GM19438 (cell line): ENCODE results near the gene PTGIR.

Source experiments
- ATAC-seq: cut with Tn5 transposase; IDR thresholded peaks from one replicate; pipeline ENCODE4 v1.9.1; 2021; ENCODE audit warnings: low read depth; ENCODE audit not compliant: unreplicated experiment

Gene PTGIR

DNA sequence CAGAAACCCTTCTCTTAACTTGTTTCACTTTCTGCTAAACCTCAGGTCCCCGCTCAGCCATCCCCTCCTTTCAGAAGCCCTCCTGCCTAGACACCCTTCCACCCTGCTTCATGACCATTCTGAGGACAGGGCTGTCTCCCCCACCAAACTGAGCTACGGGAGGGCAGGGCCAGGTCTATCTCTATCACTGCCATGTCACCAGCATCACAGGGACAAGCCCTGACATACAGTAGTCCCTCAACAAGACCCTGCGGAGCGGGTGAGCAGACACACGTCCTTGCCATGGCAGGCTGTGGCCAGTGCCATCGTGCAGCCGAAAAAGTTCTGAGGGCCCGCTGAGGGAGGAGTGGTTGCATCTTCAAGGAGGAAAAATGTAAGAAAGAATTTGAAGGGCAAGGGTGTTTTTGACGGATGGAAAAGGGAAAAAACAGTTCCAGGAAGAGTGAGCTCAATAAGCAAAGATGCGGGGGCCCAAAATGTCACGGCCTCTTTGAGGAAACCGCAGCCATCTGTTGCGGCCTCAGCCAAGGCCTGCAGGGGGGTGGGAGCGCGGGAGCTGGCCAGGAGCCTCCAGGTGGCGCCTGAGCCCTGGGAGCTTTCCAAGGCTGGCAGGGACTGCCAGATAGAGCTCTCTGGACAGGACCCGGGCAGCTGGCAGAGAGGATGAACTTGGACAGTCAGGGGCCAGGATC, 8.1 kb downstream of the PTGIR start:
- no peak for ATAC-seq

DNA sequence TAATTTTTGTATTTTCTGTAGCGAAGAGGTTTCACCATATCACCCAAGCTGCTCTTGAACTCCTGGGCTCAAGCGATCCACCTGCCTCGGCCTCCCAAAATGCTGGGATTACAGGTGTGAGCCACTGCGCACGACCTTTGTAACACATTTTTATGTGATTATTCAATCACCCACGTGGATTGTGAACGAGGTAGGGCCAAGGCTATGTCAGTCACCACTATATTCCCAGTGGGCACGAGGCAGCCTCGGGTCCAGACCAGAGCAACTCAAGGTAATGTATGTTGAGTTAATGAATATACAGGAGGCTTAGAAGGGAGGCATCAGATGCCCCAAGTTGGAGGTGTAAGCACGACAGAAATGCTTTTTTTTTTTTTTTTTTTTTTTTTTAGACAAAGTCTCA, 8.9 kb downstream of the PTGIR start:
- no peak for ATAC-seq

- ATAC-seq, result no peak
Observed at GRCh38 chr19:46614114-46614722, 10.7 kb downstream of the PTGIR start.

GRCh38 chr19:46613525-46613924, 11.4 kb downstream of the PTGIR start:
- no peak for ATAC-seq

DNA sequence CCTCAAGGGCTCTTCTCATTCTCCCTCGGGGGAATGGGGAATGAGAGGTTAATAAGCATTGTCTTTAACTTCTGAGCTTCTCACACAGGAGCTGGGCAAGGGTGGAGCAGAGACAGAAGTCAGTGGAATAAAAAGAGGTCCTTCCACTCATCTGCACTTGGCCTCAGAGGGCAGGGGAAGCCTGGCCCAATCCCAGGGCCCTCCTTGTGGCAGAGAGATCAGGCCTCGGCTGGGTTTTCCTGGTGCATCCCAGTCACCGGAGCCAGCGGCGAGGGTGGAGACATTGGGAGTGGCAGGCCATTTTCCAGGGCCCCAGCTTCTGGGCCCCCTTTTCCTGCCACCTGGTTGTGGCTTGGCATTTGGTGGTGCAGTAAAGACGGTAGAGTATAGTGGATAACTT, 13.1 kb downstream of the PTGIR start:
- no peak for ATAC-seq

- no peak for ATAC-seq
Observed at GRCh38 chr19:46610851-46611770, 13.8 kb downstream of the PTGIR start.

- ATAC-seq, result no peak
Observed at GRCh38 chr19:46610413-46610775, 14.5 kb downstream of the PTGIR start.

DNA sequence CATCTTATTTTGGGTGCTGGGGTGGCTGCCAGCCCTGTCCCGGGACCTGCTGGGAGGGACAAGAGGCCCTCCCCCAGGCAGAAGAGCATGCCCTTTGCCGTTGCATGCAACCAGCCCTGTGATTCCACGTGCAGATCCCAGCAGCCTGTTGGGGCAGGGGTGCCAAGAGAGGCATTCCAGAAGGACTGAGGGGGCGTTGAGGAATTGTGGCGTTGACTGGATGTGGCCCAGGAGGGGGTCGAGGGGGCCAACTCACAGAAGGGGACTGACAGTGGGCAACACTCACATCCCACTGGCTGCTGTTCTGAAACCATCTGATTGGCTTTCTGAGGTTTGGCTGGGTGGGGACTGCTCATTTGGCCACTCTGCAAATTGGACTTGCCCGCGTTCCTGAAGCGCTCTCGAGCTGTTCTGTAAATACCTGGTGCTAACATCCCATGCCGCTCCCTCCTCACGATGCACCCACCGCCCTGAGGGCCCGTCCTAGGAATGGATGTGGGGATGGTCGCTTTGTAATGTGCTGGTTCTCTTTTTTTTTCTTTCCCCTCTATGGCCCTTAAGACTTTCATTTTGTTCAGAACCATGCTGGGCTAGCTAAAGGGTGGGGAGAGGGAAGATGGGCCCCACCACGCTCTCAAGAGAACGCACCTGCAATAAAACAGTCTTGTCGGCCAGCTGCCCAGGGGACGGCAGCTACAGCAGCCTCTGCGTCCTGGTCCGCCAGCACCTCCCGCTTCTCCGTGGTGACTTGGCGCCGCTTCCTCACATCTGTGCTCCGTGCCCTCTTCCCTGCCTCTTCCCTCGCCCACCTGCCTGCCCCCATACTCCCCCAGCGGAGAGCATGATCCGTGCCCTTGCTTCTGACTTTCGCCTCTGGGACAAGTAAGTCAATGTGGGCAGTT, 15.1 kb downstream of the PTGIR start:
- ATAC-seq, result no peak

DNA sequence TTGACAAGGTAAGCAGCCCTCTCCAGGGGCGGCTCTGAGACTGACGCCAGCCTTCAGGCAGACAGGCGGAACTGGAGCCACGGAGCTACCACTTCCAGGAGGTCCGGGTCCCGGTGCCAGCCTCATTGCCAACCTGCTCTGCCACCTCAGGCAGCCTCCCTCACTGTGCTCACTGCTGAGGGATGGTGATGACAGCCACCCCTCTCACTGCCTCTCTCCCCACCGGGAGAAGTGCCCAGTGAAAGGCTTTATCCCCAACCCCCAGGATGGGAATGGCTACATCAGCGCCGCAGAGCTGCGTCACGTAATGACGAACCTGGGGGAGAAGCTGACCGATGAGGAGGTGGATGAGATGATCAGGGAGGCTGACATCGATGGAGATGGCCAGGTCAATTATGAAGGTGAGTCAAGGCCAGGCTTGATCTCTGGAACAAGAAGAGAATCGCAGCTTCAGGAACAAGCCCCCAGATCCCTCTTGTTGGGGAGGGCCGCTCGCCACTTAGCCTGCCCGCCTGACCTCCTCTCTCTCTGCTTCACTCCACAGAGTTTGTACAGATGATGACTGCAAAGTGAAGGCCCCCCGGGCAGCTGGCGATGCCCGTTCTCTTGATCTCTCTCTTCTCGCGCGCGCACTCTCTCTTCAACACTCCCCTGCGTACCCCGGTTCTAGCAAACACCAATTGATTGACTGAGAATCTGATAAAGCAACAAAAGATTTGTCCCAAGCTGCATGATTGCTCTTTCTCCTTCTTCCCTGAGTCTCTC, 16.1 kb downstream of the PTGIR start:
- ATAC-seq, result no peak

- ATAC-seq, result no peak
Observed at GRCh38 chr19:46608178-46608577, 16.7 kb downstream of the PTGIR start.

- ATAC-seq, result no peak
Observed at GRCh38 chr19:46607448-46607841, 17.4 kb downstream of the PTGIR start.

DNA sequence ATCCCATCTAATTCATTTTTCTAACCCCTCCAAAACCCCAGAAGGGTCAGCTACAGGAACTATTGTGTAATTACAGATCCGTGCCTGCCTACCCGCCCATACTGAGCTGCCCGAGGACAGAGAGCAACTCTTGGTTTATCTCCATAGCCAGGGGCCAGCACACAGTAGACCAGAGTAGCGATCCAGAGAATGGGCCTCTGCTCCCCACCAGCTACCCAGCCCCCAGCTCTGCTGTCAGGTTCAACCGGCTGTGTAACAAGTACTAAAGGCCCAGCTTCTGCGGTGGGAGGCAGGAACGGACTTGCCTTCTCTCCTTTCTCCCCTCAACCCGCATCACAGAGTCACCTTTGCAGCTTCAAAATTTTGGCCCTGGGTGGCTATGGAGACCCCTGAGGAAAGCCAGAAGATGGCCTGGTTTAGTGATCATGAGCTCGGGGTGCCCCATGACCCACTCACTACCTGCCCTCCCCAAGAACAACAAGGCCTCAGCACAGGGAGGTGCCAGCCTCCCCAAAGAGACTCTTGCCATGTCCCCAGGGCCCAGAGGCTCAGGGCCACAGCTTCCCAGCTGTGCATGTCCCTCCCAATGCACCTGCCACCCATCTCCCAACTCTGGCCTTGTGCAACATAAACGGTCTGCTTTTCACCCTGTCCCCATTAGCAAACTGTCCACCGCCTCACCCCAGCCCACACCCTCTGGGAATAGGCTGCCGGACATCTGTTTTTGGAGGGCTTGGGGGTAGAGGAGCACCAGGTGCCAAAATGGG, 18.0 kb downstream of the PTGIR start:
- ATAC-seq, result no peak

DNA sequence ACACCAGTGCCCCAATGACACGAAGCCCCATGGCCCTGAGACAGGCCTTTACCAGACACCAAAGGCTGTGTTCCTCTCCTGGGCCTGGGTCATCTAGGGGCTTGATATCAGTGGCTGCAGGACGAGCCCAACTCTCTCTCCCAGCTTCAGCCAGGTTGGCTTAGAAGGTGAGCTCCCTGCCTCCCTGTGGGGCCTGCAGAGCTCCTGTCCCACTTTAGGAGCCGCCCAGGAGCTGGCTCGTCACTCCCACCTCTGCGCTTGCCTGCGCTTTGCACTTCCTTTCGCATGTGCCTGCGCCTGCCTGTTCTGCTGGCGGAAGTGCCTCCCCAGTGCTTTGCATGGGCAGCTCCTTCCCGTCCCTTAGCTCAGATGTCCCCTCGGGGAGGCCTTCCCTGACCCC, 18.9 kb downstream of the PTGIR start:
- no peak for ATAC-seq

DNA sequence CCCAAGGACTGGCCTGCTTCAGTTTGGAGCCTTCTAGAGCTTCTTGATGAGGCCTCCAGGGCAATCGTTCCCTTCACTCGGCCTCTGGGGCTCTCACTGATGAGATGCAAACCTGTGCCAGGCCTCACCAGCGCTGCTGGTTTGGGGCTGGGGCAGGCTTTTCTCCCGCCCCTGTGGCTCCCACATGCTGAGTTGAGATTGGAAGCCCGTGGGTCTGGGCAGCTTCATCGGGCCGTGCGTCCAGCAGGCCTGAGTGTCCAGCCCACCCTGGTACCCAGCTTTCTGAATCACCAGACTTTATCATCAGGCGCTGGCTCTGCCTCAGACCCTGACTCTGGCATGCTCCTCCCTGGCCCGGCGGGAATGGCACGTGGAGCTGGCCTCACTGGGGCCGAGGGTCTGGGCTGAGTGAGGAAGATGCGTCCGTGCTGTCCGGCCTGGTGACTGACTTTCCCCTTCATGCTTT, 19.5 kb downstream of the PTGIR start:
- ATAC-seq, result no peak

DNA sequence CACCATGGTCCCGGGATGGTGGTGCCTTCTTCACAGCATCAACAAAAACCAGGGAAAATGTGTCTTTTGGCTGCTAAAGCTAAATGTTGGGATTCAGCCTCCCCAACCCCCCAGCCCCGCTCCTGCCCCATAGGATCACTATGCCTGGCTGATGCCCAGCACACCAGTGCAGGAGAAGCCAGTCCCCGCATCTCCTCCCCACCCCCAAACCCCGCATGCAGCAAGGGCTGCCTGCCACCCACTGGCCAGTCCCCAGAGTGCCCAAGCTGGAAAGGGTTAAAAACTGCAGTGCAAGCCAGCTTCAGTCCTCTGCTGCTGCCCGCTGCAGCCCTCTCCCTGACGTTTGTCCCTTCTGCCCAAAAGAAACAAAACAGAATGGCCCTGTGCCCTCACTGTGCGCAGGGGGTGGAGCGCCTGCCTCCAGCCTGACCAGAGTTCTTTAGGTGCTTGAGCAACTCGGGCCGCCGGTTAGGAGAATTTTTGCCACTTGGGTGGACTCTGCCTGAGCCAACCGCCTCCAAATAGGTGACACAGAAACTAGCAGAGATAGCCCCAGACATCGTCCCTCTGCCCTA, 20.0 kb downstream of the PTGIR start:
- no peak for ATAC-seq

DNA sequence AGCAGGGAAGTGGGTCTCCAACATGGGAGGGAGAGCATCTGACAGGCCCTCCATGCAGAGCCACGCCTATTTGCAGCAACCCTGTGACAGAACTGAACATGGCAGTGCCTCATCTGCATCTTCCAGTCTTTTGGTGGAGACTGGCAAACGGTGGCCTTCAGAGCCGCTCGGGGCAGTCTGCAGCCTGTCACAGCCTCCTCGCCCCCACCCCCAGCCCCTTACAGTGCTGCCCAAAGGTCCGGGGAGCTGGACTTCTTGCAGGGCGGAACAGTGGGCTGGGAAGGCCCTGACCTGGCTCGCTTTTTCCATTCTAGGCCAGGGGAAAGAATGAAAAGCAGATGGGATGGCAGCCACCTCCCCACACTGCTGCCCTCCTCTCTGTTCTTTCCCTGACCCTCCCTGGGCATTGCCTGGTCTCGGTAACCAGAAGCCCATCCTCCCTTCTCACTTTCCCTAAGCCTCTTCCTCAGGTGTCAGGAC, 21.1 kb downstream of the PTGIR start:
- ATAC-seq, result no peak

DNA sequence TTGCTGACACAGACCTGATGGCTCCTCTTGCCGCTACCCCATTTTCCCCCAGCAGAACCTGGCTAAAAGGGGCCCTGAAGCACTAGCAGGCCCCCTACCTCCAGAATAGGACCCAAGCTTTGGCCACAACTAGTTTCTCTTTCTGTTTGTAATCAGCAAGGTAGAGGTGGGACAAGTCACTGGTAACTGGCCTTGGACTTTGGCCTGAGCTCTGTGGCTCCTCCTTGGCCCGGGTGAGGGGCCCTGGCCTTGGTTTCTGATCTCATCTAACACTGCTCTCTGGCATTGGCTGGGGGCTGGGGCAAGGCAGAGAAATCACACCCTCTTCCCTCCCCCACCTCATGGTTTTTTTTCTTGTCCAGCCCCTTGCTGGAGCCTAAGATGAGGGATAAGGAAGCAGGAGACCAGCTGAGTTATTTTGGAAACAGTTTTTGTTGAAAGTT, 21.7 kb downstream of the PTGIR start:
- ATAC-seq, result no peak

DNA sequence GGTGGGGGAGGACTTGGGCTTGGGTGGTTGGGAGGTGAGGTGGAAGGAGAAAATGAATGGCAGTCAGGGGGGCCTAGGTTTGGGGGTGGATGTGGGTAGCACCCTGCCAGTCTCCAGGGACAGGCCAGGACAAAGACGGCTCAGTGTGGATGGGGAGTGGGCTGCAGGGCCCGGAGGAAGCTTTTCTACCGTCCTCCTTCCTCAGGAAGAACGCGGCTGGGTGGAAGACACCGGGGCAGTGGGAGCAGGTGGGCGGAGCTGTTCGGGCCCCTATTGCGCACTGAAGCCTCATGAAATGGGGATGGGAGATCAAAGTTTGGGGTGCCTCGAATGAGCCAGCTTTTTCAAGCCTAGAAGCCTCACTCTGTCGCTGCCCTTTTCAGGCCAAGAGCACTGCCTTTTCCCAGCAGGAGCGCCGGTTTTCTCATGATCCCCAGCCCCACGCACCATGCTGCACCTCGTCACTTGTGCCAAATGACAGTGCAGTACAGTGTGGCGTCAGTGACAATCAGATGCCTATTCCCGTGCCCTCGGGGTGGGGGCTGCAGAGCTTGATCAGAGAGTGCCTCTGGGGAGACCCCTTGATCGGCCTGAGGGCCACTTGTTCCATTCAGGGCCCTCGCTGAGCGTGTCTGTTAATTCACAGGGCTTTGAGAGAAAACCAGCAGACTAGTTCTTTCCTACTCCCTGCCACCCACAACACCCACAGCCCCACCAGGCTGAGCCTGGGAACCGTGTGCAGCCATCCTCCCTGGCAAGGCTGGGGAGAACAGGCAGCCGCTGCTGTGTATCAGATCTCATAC, 22.3 kb downstream of the PTGIR start:
- no peak for ATAC-seq
